Suppressor macrophage treated with lipopolysaccharide for 1 hour (primary cell): Measurements from ENCODE around the gene OR2L2.
"Not testable (repeated sequence)": the region's sequence is repeated elsewhere in the genome, so short reads cannot be mapped to it uniquely, and the experiment has no call there.

Experiments
- DNase-seq, 3 donors: peaks; one replicate each; pipeline ENCODE4 v3.0.0-alpha.2; 2020 to 2022

Gene OR2L2

GRCh38 chr1:248029770-248030169 lies at the start of gene OR2L2:
OR2L2 (plus strand) TSS chr1:248030070; CDS start chr1:248038268, 8,198 bp downstream.
- no peak for DNase-seq

GRCh38 chr1:247992986-247993385 lies 36.9 kb upstream of the OR2L2 start:
- no peak for DNase-seq

GRCh38 chr1:247998811-247999210 lies 31.1 kb upstream of the OR2L2 start:
- DNase-seq: no peak

- no peak for DNase-seq
Measured at GRCh38 chr1:248000169-248000568, 29.7 kb upstream of the OR2L2 start.

GRCh38 chr1:248007778-248008177 lies 22.1 kb upstream of the OR2L2 start:
- DNase-seq: no peak

- no peak for DNase-seq
Measured at GRCh38 chr1:248009681-248010080, 20.2 kb upstream of the OR2L2 start.

- no peak for DNase-seq
Measured at GRCh38 chr1:248013229-248013710, 16.6 kb upstream of the OR2L2 start, which contains the start of gene OR2L5. OR2L5 (plus strand) TSS chr1:248013660; CDS start chr1:248021948, 8,288 bp downstream.

- DNase-seq: no peak
Measured at GRCh38 chr1:248015803-248016202, 14.1 kb upstream of the OR2L2 start.

GRCh38 chr1:248045209-248045608 lies 15.3 kb downstream of the OR2L2 start:
- DNase-seq: no peak

GRCh38 chr1:248046536-248046935 lies 16.7 kb downstream of the OR2L2 start, which contains the start of gene OR2L3:
OR2L3 (plus strand) TSS chr1:248046836; CDS start chr1:248060682, 13,846 bp downstream.
- DNase-seq: no peak

GRCh38 chr1:248047008-248047407 lies 17.1 kb downstream of the OR2L2 start:
- DNase-seq: no peak

GRCh38 chr1:248054671-248055070 lies 24.8 kb downstream of the OR2L2 start:
- DNase-seq: no peak

- DNase-seq: no peak
Measured at GRCh38 chr1:248055261-248055660, 25.4 kb downstream of the OR2L2 start.

GRCh38 chr1:248065071-248065470 lies 35.2 kb downstream of the OR2L2 start:
- no peak for DNase-seq

- DNase-seq: no peak
Measured at GRCh38 chr1:248065604-248066003, 35.7 kb downstream of the OR2L2 start.

GRCh38 chr1:248083864-248084263 lies 54.0 kb downstream of the OR2L2 start:
- DNase-seq: not testable (repeated sequence)
